Upper lobe of right lung (tissue), 1 donor: Measurements from ENCODE around the gene SLC12A5. TPM values are rescaled to one million over a fixed set of nuclear protein-coding genes. Genes with fewer than 3 reads are reported as not detected.

Experiments
- ATAC-seq: fragments of 200-7000 bp; cut with Tn5 transposase; one replicate; pipeline ENCODE4 v1.9.1; 2020; ENCODE audit warnings: mild to moderate bottlenecking, moderate library complexity
- DNase-seq: peaks from one replicate; pipeline ENCODE4 v3.0.0-alpha.2; 2020
- H3K27ac ChIP-seq: fragments of 200-600 bp; one replicate; pipeline ENCODE4 v1.8.0; 2022
- H3K27me3 ChIP-seq: fragments of 200-600 bp; one replicate; pipeline ENCODE4 v1.8.0; 2022; ENCODE audit warnings: mild to moderate bottlenecking
- H3K36me3 ChIP-seq: fragments of 200-600 bp; one replicate; pipeline ENCODE4 v1.8.0; 2022
- H3K4me1 ChIP-seq: fragments of 200-600 bp; one replicate; pipeline ENCODE4 v1.8.0; 2022
- H3K4me3 ChIP-seq: fragments of 200-600 bp; one replicate; pipeline ENCODE4 v1.8.0; 2022; ENCODE audit warnings: mild to moderate bottlenecking
- H3K9me3 ChIP-seq: fragments of 200-600 bp; one replicate; pipeline ENCODE4 v1.8.0; 2022
- CTCF ChIP-seq: fragments of 200-600 bp; IDR thresholded peaks from one replicate; pipeline ENCODE4 v1.8.0; 2022; ENCODE audit warnings: antibody characterized with exemption
- intact Hi-C: fragments of 100-400 bp; cut with DNase I; formaldehyde crosslinking; loops from one replicate; pipeline ENCODE4 v1.11.0; 2022
- total RNA-seq: library from RNA; stranded (reverse); fragmentation: NEBNext Ultra II Directional; extraction: Animal tissue kit (Norgen Biotek cat#: 25700); gene quantifications from one replicate; pipeline ENCODE4 v1.2.1, GENCODE V29; 2021
- donor health status: DM: no; HTN: yes; CAD: no; lungs with severe emphysema.

The SLC12A5 gene
- total RNA-seq, 1 donor from 2014 or later = 2.0 TPM

GRCh38 chr20:46081074-46081473, 52.1 kb downstream of the SLC12A5 start:
- peaks cover 62% of the 10 kb centered on the region for H3K4me1 ChIP-seq
- TF ChIP-seq CTCF = no peak
- H3K9me3 ChIP-seq = no peaks in the 10 kb centered on the region
- no peak overlapping the region for H3K4me3 ChIP-seq
- intact Hi-C loops = no loop called here
- H3K27me3 ChIP-seq = no peaks in the 10 kb centered on the region
- peaks cover 34% of the 10 kb centered on the region for H3K36me3 ChIP-seq
- H3K27ac ChIP-seq = no peak overlapping the region
- no peak for ATAC-seq
- no peak for DNase-seq

- no peak for DNase-seq
- H3K9me3 ChIP-seq = no peaks in the 10 kb centered on the region
- H3K27me3 ChIP-seq = no peaks in the 10 kb centered on the region
- ATAC-seq = no peak
- no peak overlapping the region for H3K27ac ChIP-seq
- peaks cover 14% of the 10 kb centered on the region for H3K36me3 ChIP-seq
- intact Hi-C loops = no loop called here
- no peak for TF ChIP-seq CTCF
- H3K4me1 ChIP-seq = peaks cover 83% of the 10 kb centered on the region
- H3K4me3 ChIP-seq = no peak overlapping the region
Observed at GRCh38 chr20:46083101-46083500, 54.1 kb downstream of the SLC12A5 start.

- peaks cover 88% of the 10 kb centered on the region for H3K4me1 ChIP-seq
- H3K27ac ChIP-seq = no peak overlapping the region
- H3K9me3 ChIP-seq = no peaks in the 10 kb centered on the region
- intact Hi-C loops = no loop called here
- no peak overlapping the region for H3K4me3 ChIP-seq
- TF ChIP-seq CTCF = no peak
- ATAC-seq (no peak), DNase-seq (no peak)
- no peaks in the 10 kb centered on the region for H3K27me3 ChIP-seq
- H3K36me3 ChIP-seq = peaks cover 9% of the 10 kb centered on the region
Observed at GRCh38 chr20:46083531-46084061, 54.6 kb downstream of the SLC12A5 start.

- H3K9me3 ChIP-seq = no peaks in the 10 kb centered on the region
- intact Hi-C loops = no loop called here
- TF ChIP-seq CTCF = no peak
- H3K4me1 ChIP-seq = peaks cover 88% of the 10 kb centered on the region
- no peaks in the 10 kb centered on the region for H3K36me3 ChIP-seq
- H3K4me3 ChIP-seq = no peak overlapping the region
- no peak for ATAC-seq
- H3K27me3 ChIP-seq = no peaks in the 10 kb centered on the region
- no peak overlapping the region for H3K27ac ChIP-seq
- DNase-seq = no peak
Observed at GRCh38 chr20:46084805-46085178, 55.8 kb downstream of the SLC12A5 start.

- Histone ChIP-seq H3K36me3 (no peaks in the 10 kb centered on the region), H3K27ac (no peak overlapping the region), H3K4me3 (no peak overlapping the region), H3K27me3 (no peaks in the 10 kb centered on the region), H3K4me1 (peaks cover 84% of the 10 kb centered on the region), H3K9me3 (no peaks in the 10 kb centered on the region)
- DNase-seq (no peak), ATAC-seq (no peak)
- TF ChIP-seq CTCF = no peak
- intact Hi-C loops = no loop called here
Observed at GRCh38 chr20:46085179-46085851, 56.3 kb downstream of the SLC12A5 start.

- Histone ChIP-seq H3K27me3 (no peaks in the 10 kb centered on the region), H3K4me1 (peaks cover 70% of the 10 kb centered on the region), H3K27ac (no peak overlapping the region), H3K36me3 (no peaks in the 10 kb centered on the region), H3K9me3 (no peaks in the 10 kb centered on the region), H3K4me3 (no peak overlapping the region)
- DNase-seq (no peak), ATAC-seq (no peak)
- intact Hi-C loops = no loop called here
- peak; percentile 39 for TF ChIP-seq CTCF
Observed at GRCh38 chr20:46087161-46087560, 58.1 kb downstream of the SLC12A5 start.
